ENCODE data around the gene CISD2. TPM values are rescaled to one million over a fixed set of nuclear protein-coding genes. Genes with fewer than 3 reads are reported as not detected.
"Not testable (repeated sequence)": the region's sequence is repeated elsewhere in the genome, so short reads cannot be mapped to it uniquely, and the experiment has no call there.

Gene CISD2
- total RNA-seq, 1 donor from 2014 or later = 32.4 TPM

DNA sequence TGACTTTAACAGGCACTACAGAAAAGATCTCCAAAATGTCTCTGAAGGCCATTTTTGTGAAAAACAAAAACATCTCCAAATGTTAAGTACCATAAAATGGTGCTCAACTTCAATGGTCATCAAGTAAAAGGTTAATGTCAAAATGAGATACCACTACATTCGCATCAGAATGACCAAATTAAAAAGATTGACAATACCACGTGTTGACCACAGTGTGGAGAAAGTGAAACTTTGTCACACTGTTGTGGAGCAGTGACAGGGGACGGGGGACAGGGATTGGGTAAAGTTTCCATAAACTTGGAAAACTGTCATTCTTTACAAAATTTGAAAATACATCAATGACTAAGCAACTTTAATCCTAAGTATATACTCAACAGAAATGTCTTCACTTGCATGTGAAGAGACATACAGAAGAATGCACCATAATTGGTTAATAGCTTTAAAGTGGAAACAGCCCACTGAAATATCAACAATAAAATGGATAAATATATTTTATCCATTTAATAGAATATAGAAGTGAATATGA lies 19.1 kb upstream of the CISD2 start:
- DNase-seq (ENCODE audit: low spot score) = no peak
- ATAC-seq = no peak

- ATAC-seq = no peak
These were observed 18.4 kb upstream of the CISD2 start for GRCh38 chr4:102850370-102850769.

DNA sequence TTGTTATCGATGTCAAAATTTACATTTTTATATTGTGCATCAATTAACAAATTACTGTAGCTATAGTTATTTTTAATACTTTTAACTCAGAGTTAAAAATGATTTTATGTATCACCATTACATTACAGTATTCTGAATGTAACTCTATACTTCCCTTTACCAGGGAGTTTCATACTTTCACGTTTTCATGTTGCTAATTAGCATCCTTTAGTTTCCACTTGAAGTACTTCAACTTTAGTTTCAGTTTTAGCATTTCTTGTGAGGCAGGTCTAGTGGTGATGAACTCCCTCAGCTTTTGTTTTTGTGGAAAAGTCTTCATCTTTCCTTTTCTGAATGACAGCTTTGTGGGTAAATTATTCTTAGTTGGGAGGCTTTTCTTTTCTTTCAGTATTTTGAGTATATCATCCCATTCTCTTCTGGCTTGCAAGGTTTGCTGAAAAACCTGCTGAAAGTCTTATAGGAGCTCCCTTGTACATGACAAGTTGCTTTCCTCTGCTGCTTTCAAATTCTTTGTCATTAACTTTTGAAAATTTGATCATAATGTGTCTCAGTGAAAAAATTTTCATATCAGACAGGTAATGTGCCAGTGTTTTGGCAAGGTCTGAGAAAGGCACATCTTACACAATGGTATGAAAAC lies 9.8 kb upstream of the CISD2 start:
- DNase-seq (ENCODE audit: low spot score) (no peak), ATAC-seq (no peak)

More at GRCh38 chr4:102850370-102850769, 18.4 kb upstream of the CISD2 start:
- DNase-seq (ENCODE audit: low spot score) = no peak

DNA sequence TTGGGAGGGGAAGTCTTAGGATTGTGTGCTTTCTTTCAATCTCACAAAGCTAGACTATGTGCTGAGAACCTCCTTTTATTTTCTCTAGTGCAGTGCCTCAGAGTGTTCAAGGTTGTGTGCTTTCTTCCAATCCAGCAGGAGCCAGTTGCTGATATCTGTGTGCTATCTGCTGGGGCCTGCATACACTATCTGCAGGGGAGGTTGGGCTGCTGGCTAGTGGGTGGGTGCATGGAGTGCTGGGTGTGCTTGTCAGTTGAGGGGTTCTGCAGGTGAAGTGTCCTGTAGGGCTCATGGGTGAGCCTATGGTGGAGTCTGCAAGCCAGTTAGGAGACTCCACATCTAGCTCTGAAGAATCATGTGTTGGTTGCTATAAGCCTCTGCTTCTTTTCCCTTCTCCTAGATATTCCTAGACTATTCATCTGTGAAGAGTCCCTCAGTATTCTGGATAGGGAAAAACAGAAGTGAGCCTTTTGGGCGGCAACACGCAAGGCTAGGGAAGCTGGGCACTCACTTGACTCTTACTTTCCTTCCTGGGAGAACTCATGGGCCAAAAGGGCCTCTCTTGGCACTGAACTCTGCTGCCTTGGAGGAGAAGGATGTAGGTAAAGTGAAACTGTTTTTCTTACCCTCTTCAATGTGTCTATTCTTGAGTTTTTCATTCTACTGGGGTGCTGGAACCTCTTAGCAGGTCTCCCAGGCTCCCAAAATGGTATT lies 8.0 kb upstream of the CISD2 start:
- no peak for DNase-seq (ENCODE audit: low spot score)
- peak; percentile 24 for ATAC-seq

DNA sequence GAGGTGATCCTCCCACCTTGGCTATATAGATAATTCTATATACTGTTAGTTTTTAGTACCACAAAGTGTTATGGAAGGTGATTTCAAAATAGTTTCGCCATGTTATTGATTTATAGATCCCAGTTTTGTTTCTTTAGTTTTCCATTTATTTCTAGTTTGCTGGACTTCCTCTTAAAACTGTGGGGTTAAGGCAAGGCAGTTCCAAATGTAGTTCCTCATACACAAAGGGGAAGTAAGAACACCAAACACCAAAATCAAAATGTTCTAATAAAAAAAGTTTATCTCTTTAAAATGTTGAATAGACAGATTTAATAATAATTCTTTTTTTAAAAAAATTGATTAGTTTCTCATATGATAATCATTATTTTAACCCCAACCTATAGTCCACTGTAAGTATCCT lies 6.8 kb upstream of the CISD2 start:
- ATAC-seq (no peak), DNase-seq (ENCODE audit: low spot score) (no peak)

DNA sequence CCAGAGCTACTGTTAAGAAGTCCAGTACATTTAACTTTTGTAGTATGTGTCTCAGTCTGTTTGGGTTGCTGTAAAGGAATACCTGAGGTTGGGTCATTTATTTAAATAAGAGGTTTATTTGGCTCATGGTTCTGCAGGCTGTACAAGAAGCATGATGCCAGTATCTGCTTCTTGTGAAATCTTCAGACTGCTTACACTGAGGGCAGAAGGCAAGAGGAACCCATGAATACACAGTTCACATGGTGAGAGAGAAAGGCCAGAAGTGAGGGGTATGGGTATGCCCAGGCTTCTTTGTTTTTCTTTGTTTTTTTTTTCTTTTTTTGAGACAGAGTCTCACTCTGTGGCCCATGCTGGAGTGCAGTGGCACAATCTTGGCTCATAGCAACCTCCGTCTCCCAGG lies 6.0 kb upstream of the CISD2 start:
- DNase-seq (ENCODE audit: low spot score) (no peak), ATAC-seq (peak; percentile 76)

GRCh38 chr4:102865327-102865726 lies 3.5 kb upstream of the CISD2 start:
- ATAC-seq = not testable (repeated sequence)

DNA sequence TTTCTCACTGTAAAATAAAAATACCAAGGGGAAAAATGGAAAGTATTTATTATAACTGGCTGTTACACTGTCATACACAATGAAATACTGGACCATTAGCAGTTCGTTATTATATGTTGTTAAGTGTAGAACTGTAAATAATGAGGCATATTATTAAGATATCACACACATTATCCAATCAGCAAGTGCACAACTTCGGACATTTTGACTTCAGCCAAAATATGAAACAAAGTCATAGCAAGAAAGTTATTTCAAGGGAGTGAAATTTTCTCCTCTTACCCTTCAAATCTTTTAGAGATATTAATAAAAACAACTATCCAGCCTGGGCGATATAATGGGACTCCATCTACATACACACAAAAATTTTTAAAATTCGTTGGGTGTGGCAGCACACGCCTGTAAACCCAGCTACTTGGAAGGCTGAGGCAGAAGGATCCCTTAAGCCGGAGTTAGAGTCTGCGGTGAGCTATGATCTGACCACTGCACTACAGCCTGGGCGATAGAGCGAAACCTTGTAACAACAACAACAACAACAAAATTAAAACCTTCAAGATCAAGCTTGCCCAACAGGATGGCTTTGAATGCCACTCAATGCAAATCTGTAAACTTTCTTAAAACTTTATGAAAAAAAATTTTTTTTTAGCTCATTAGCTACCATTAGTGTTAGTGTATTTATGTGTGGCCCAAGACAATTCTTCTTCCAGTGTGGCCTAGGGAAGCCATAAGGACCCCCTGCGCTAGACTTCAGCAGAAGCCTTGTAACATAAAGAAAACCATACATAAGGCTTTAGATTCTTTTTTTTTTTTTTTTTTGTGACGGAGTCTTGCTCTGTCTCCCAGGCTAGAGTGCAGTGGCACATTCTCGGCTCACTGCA lies 1.3 kb upstream of the CISD2 start:
- DNase-seq (ENCODE audit: low spot score) = no peak
- no peak for ATAC-seq

More at GRCh38 chr4:102865327-102865726, 3.5 kb upstream of the CISD2 start:
- not testable (repeated sequence) for DNase-seq (ENCODE audit: low spot score)

DNA sequence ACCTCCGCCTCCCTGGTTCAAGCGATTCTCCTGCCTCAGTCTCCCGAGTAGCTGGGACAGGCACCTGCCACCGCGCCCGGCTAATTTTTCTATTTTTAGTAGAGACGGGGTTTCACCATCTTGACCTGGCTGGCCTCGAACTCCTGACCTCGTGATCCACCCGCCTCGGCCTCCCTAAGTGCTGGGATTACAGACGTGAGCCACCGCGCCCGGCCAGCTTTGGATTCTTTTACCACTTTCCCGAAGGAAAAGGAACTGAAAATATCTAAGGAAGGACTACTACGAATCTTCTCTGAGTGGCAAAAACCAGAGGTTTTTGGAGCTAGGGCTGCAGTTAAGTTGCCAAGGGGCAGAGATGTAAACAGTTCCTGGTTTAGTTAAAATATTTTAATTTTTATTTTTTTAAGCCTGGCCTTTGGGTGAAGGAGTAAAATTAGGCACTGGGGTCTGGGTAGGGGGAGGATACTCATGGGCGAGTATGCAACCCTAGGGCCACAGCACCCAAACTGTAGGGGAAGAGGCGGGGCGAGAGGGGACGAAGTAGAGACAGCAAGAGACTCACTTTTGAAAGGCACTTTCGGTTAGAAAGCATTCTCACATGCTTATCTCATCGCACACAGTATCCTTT lies 525 bp upstream of the CISD2 start:
- ATAC-seq (peak; percentile 59), DNase-seq (ENCODE audit: low spot score) (no peak)

- no peak for DNase-seq (ENCODE audit: low spot score)
- ATAC-seq = peak; percentile 24
These were observed 891 bp downstream of the CISD2 start for GRCh38 chr4:102869569-102870197.

GRCh38 chr4:102871772-102872171 lies 3.0 kb downstream of the CISD2 start:
- ATAC-seq (no peak), DNase-seq (ENCODE audit: low spot score) (no peak)

GRCh38 chr4:102877477-102878106 lies 8.8 kb downstream of the CISD2 start:
- not testable (repeated sequence) for DNase-seq (ENCODE audit: low spot score); ATAC-seq

GRCh38 chr4:102878349-102878748 lies 9.6 kb downstream of the CISD2 start:
- ATAC-seq = peak; percentile 88
- peak; percentile 85 for DNase-seq (ENCODE audit: low spot score)

GRCh38 chr4:102878901-102879300 lies 10.1 kb downstream of the CISD2 start:
- peak; percentile 12 for ATAC-seq

GRCh38 chr4:102881343-102881742 lies 12.6 kb downstream of the CISD2 start:
- ATAC-seq = no peak
- no peak for DNase-seq (ENCODE audit: low spot score)

More at GRCh38 chr4:102878901-102879300, 10.1 kb downstream of the CISD2 start:
- no peak for DNase-seq (ENCODE audit: low spot score)

DNA sequence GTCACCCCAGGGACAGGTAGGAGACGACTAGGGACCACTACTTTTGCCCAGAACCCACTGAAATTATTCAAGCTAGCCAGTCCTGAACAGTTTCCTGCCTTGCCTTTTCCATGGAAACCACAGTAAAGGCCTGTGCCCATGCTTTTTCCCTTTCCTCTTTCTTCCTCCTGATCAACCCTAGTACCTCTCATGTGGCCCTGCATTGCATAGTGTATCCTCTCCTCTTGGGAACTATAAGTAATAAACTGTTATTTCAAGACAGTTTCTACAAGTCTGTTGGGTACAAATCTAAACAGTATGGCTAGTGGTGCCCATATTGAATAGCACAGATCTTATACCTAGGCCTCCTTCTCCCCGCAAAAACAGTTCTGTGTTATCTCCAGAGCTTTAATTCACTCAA lies 14.5 kb downstream of the CISD2 start:
- DNase-seq (ENCODE audit: low spot score) (no peak), ATAC-seq (no peak)

GRCh38 chr4:102888570-102888969 lies 19.8 kb downstream of the CISD2 start:
- not testable (repeated sequence) for DNase-seq (ENCODE audit: low spot score); ATAC-seq

DNA sequence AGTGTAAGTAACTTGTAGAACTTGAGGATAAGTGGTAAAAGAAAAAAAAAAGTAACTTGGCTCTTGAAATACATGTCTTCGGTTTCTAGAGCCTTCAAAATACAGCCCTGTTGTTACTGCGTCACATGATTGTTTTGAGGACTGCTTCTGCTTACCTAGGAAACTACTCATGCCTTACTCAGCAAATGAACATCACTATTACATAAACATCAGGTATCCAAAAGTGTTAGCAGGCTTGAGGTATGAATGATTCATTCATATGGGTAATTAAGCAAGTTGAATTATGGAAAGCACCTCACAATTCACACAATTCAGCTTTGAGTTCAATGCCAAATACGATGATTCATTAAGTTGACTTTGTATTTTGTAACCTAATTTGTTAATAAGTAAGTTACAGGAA lies 21.1 kb downstream of the CISD2 start:
- not testable (repeated sequence) for ATAC-seq; DNase-seq (ENCODE audit: low spot score)

- DNase-seq (ENCODE audit: low spot score); ATAC-seq: not testable (repeated sequence)
These were observed 27.8 kb downstream of the CISD2 start for GRCh38 chr4:102896547-102896946.

DNA sequence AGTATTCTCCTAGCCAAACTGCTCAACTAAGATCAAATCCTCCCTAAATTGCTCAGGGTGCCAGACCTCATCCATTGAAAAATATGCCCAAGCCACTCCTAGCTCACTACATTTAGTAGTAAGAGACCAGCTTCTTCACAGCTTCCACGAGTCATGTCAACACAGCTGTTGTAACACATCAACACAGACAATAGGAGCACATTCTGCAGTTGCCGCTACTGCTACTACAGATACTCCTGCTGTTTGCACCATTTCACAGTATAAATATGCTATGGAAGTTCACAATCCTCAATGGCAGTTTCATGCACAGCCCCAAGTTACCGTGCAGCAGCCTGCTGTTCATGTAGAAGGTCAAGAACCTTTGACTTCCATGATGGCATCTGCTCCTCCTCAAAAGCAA lies 28.8 kb downstream of the CISD2 start:
- ATAC-seq; DNase-seq (ENCODE audit: low spot score): not testable (repeated sequence)

All from left lobe of liver (tissue), 2 donors.